ENCODE data around the gene VWCE. TPM values are rescaled to one million over a fixed set of nuclear protein-coding genes. Genes with fewer than 3 reads are reported as not detected.

Gene VWCE
- polyA plus RNA-seq, 1 donor from 2014 or later = 9.8 TPM

DNA sequence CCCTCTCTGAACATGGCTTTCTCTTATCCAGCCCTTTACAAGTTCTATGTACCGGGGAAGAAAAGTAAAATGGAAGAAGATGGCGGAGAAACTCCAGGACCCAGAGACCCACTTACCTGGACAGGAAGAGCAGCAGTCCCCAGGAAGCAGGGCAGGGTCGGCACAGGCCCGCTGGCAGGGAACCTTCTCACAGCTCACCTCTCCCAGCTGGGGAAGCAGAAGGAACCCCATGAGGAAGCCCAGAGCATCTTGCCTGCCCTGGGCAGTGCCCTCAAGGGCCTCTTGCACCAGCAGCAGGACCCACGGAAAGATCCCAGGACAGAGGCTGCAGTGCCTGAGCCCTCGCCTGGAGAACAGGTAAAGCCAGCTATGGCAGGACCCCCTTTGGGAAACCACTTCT, 30.7 kb downstream of the VWCE start:
- no peak overlapping the region for H3K27ac ChIP-seq (ENCODE audit: low read length)
- H3K79me2 ChIP-seq (replicated peaks; ENCODE audit: insufficient read depth, low read length) = no peaks in the 10 kb centered on the region
- no peaks in the 10 kb centered on the region for H4K20me1 ChIP-seq (ENCODE audit: insufficient read depth)
- H3K27me3 ChIP-seq (ENCODE audit: insufficient read depth, low read depth, low read length) = no peaks in the 10 kb centered on the region
- no peaks in the 10 kb centered on the region for H3K9me2 ChIP-seq (ENCODE audit: insufficient read depth, low read length)
- no peaks in the 10 kb centered on the region for H3F3A ChIP-seq (ENCODE audit: insufficient read depth, low read length, poor library complexity, severe bottlenecking)
- no peaks in the 10 kb centered on the region for H3K9me3 ChIP-seq (ENCODE audit: low read length)
- H3K9ac ChIP-seq (ENCODE audit: low read length) = no peak overlapping the region
- no peaks in the 10 kb centered on the region for H3K36me3 ChIP-seq (ENCODE audit: insufficient read depth, low read length)
- H3K4me2 ChIP-seq (ENCODE audit: low read length) = no peak overlapping the region
- TF ChIP-seq SMC3 (conservative IDR thresholded peaks at IDR 0.05; ENCODE audit: poor library complexity) = no peak
- H2AFZ ChIP-seq (ENCODE audit: low read depth, low read length) = no peak overlapping the region
- no peak overlapping the region for H3K4me3 ChIP-seq (ENCODE audit: low read length)

- Histone ChIP-seq H2AFZ (ENCODE audit: low read depth, low read length) (no peak overlapping the region), H3K27me3 (ENCODE audit: insufficient read depth, low read depth, low read length) (no peaks in the 10 kb centered on the region), H3K4me2 (ENCODE audit: low read length) (no peak overlapping the region), H3K9me2 (ENCODE audit: insufficient read depth, low read length) (no peaks in the 10 kb centered on the region), H3F3A (ENCODE audit: insufficient read depth, low read length, poor library complexity, severe bottlenecking) (no peaks in the 10 kb centered on the region), H3K36me3 (ENCODE audit: insufficient read depth, low read length) (no peaks in the 10 kb centered on the region), H3K79me2 (replicated peaks; ENCODE audit: insufficient read depth, low read length) (no peaks in the 10 kb centered on the region), H3K27ac (ENCODE audit: low read length) (no peak overlapping the region), H4K20me1 (ENCODE audit: insufficient read depth) (no peaks in the 10 kb centered on the region), H3K9me3 (ENCODE audit: low read length) (no peaks in the 10 kb centered on the region), H3K9ac (ENCODE audit: low read length) (no peak overlapping the region), H3K4me3 (ENCODE audit: low read length) (no peak overlapping the region)
- no peak for TF ChIP-seq TAF1 (IDR thresholded peaks at IDR 0.05; ENCODE audit: low read depth)
- TF ChIP-seq RAD21 (conservative IDR thresholded peaks at IDR 0.05) = no peak
- no peak for TF ChIP-seq EP300 (conservative IDR thresholded peaks at IDR 0.05; ENCODE audit: poor library complexity, severe bottlenecking)
- no peak for TF ChIP-seq SMC3 (conservative IDR thresholded peaks at IDR 0.05; ENCODE audit: poor library complexity)
- no peak for TF ChIP-seq POLR2AphosphoS5 (IDR thresholded peaks at IDR 0.05)
- no peak for TF ChIP-seq CTCF (IDR thresholded peaks at IDR 0.05; ENCODE audit: poor library complexity, severe bottlenecking)
- TF ChIP-seq EZH2 (IDR thresholded peaks at IDR 0.05; ENCODE audit: borderline replicate concordance, insufficient read depth, low read length, poor library complexity, severe bottlenecking) = no peak
- TF ChIP-seq MXI1 (conservative IDR thresholded peaks at IDR 0.05; ENCODE audit: poor library complexity, severe bottlenecking) = no peak
- TF ChIP-seq, protein P1, sequence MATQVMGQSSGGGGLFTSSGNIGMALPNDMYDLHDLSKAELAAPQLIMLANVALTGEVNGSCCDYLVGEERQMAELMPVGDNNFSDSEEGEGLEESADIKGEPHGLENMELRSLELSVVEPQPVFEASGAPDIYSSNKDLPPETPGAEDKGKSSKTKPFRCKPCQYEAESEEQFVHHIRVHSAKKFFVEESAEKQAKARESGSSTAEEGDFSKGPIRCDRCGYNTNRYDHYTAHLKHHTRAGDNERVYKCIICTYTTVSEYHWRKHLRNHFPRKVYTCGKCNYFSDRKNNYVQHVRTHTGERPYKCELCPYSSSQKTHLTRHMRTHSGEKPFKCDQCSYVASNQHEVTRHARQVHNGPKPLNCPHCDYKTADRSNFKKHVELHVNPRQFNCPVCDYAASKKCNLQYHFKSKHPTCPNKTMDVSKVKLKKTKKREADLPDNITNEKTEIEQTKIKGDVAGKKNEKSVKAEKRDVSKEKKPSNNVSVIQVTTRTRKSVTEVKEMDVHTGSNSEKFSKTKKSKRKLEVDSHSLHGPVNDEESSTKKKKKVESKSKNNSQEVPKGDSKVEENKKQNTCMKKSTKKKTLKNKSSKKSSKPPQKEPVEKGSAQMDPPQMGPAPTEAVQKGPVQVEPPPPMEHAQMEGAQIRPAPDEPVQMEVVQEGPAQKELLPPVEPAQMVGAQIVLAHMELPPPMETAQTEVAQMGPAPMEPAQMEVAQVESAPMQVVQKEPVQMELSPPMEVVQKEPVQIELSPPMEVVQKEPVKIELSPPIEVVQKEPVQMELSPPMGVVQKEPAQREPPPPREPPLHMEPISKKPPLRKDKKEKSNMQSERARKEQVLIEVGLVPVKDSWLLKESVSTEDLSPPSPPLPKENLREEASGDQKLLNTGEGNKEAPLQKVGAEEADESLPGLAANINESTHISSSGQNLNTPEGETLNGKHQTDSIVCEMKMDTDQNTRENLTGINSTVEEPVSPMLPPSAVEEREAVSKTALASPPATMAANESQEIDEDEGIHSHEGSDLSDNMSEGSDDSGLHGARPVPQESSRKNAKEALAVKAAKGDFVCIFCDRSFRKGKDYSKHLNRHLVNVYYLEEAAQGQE (IDR thresholded peaks at IDR 0.05; ENCODE audit: borderline replicate concordance) = no peak
Measured at GRCh38 chr11:61259363-61259762, 35.8 kb downstream of the VWCE start.

- Histone ChIP-seq H3K9me3 (ENCODE audit: low read length) (no peaks in the 10 kb centered on the region), H3K9ac (ENCODE audit: low read length) (no peak overlapping the region), H3K27ac (ENCODE audit: low read length) (no peak overlapping the region), H2AFZ (ENCODE audit: low read depth, low read length) (no peak overlapping the region), H3K9me2 (ENCODE audit: insufficient read depth, low read length) (no peaks in the 10 kb centered on the region), H3K36me3 (ENCODE audit: insufficient read depth, low read length) (no peaks in the 10 kb centered on the region), H3K4me2 (ENCODE audit: low read length) (no peak overlapping the region), H3K4me3 (ENCODE audit: low read length) (no peak overlapping the region), H3K79me2 (replicated peaks; ENCODE audit: insufficient read depth, low read length) (no peaks in the 10 kb centered on the region), H4K20me1 (ENCODE audit: insufficient read depth) (no peaks in the 10 kb centered on the region), H3F3A (ENCODE audit: insufficient read depth, low read length, poor library complexity, severe bottlenecking) (no peaks in the 10 kb centered on the region), H3K27me3 (ENCODE audit: insufficient read depth, low read depth, low read length) (no peaks in the 10 kb centered on the region)
- TF ChIP-seq, protein P1 (IDR thresholded peaks at IDR 0.05; ENCODE audit: borderline replicate concordance) = no peak
- TF ChIP-seq RAD21 (conservative IDR thresholded peaks at IDR 0.05) (no peak), EP300 (conservative IDR thresholded peaks at IDR 0.05; ENCODE audit: poor library complexity, severe bottlenecking) (no peak), POLR2AphosphoS5 (IDR thresholded peaks at IDR 0.05) (no peak), EZH2 (IDR thresholded peaks at IDR 0.05; ENCODE audit: borderline replicate concordance, insufficient read depth, low read length, poor library complexity, severe bottlenecking) (no peak), SMC3 (conservative IDR thresholded peaks at IDR 0.05; ENCODE audit: poor library complexity) (no peak), CTCF (IDR thresholded peaks at IDR 0.05; ENCODE audit: poor library complexity, severe bottlenecking) (no peak), TAF1 (IDR thresholded peaks at IDR 0.05; ENCODE audit: low read depth) (no peak), MXI1 (conservative IDR thresholded peaks at IDR 0.05; ENCODE audit: poor library complexity, severe bottlenecking) (no peak)
Measured at GRCh38 chr11:61258546-61258945, 36.6 kb downstream of the VWCE start.

Data from neural cell (in vitro differentiated cells).